HepG2 (cell line): Measurements from ENCODE around the gene RAN. TPM values are rescaled to one million over a fixed set of nuclear protein-coding genes. Genes with fewer than 3 reads are reported as not detected.

Experiments
- ATAC-seq: fragments of 200-7000 bp; cut with Tn5 transposase; 3 replicates; pipeline ENCODE4 v1.9.1; 2020; ENCODE audit warnings: mild to moderate bottlenecking, moderate library complexity
- BruUV-seq: library from RNA; stranded (reverse); fragments of 400-500 nt; replicated peaks from 2 replicates; lab custom pipeline; 2021; lab: Mats Ljungman, UMichigan
- CTCF ChIA-PET: fragments of 300-600 bp; formaldehyde crosslinking; extraction: SDS; loops from one replicate; lab custom pipeline; 2021; ENCODE audit warnings: low total read pairs, inconsistent platforms, low intra/inter-chr PET ratio; lab: Yijun Ruan, JAX
- POLR2A ChIA-PET: fragments of 350-600 bp; sonication (Branson Sonifier 250); formaldehyde crosslinking; loops from one replicate; lab custom pipeline; 2020; ENCODE audit warnings: antibody characterized with exemption, inconsistent platforms; lab: Yijun Ruan, JAX
- DNase-seq: peaks from one replicate; pipeline ENCODE4 v3.0.0-alpha.2; 2015; ENCODE audit warnings: low spot score
- FAIRE-seq: peaks from 3 replicates; lab custom pipeline; 2011; peaks lifted over from hg19 to GRCh38; lab: Jason Lieb, UNC
- H2AFZ ChIP-seq: one replicate; pipeline ENCODE4 v1.6.1; 2011; ENCODE audit warnings: low read length, inconsistent platforms
- H3K27ac ChIP-seq: fragments of 300-600 bp; 3 replicates; pipeline ENCODE4 v1.8.0; 2011; ENCODE audit warnings: mixed run types, mild to moderate bottlenecking, mixed read lengths, low read length, inconsistent platforms; ENCODE audit not compliant: insufficient read depth; ENCODE audit errors: extremely low read length
- H3K27me3 ChIP-seq, 2 experiments: fragments of 200-600 bp in 1 of 2; 2 replicates in 1 of 2; 3 replicates in 1 of 2; pipeline versions ENCODE4 v1.6.0 to v1.8.0; 2011; ENCODE audit warnings: low read length in 2 of 2, mild to moderate bottlenecking in 2 of 2, moderate library complexity in 2 of 2, inconsistent platforms in 1 of 2; ENCODE audit not compliant: insufficient read depth in 2 of 2, control insufficient read depth in 1 of 2
- H3K36me3 ChIP-seq, 2 experiments: fragments of 200-600 bp in 1 of 2; replicated peaks in 1 of 2; 2 replicates in 1 of 2; 3 replicates in 1 of 2; pipeline versions ENCODE4 v1.5.1 to v1.8.0; 2011; ENCODE audit warnings: low read length in 2 of 2, inconsistent platforms in 1 of 2; ENCODE audit not compliant: insufficient read depth in 2 of 2, control insufficient read depth in 1 of 2
- H3K4me1 ChIP-seq: 2 replicates; pipeline ENCODE4 v1.5.1; 2012; ENCODE audit warnings: low read length, inconsistent platforms; ENCODE audit not compliant: insufficient read depth
- H3K4me2 ChIP-seq: 2 replicates; pipeline ENCODE4 v1.6.0; 2011; ENCODE audit warnings: low read depth, low read length, inconsistent platforms
- H3K4me3 ChIP-seq, 3 experiments: fragments of 200-600 bp in 1 of 3; sonication (generic), shearing (Covaris generic) in 1 of 3; replicated peaks in 1 of 3; 2 replicates each; pipeline ENCODE4 v1.5.1; 2011 to 2016; ENCODE audit warnings: low read length in 3 of 3, inconsistent platforms in 2 of 3, low read depth in 2 of 3, mild to moderate bottlenecking in 2 of 3, control low read depth in 1 of 3, mixed read lengths in 1 of 3; ENCODE audit not compliant: insufficient read depth in 1 of 3
- H3K79me2 ChIP-seq: one replicate; pipeline ENCODE4 v1.6.1; 2011; ENCODE audit warnings: low read length, inconsistent platforms; ENCODE audit not compliant: insufficient read depth
- H3K9ac ChIP-seq: 2 replicates; pipeline ENCODE4 v1.6.0; 2011; ENCODE audit warnings: mild to moderate bottlenecking, low read depth, low read length, inconsistent platforms; ENCODE audit not compliant: insufficient read depth
- H3K9me3 ChIP-seq: 2 replicates; pipeline ENCODE4 v1.5.1; 2012; ENCODE audit warnings: mild to moderate bottlenecking, low read length
- H4K20me1 ChIP-seq: 2 replicates; pipeline ENCODE4 v1.6.0; 2011; ENCODE audit warnings: inconsistent platforms, mild to moderate bottlenecking, low read length, moderate library complexity; ENCODE audit not compliant: insufficient read depth
- AKNA ChIP-seq: sonication (generic); formaldehyde crosslinking; IDR thresholded peaks from 2 replicates; pipeline ENCODE4 v1.4.0; 2020; ENCODE audit warnings: missing genetic modification reagents, borderline replicate concordance
- BCL6 ChIP-seq: IDR thresholded peaks from 2 replicates; pipeline ENCODE4 v1.6.1; 2016; ENCODE audit warnings: missing genetic modification reagents, missing compliant biosample characterization
- BCLAF1 ChIP-seq: fragments of 450-650 bp; IDR thresholded peaks from 2 replicates; pipeline ENCODE4 v1.6.1; 2017; ENCODE audit warnings: mild to moderate bottlenecking
- CREB1 ChIP-seq, 2 experiments: fragments of 450-650 bp in 1 of 2; IDR thresholded peaks; 2 replicates each; pipeline ENCODE4 v1.6.1; 2016 to 2017; ENCODE audit warnings: control low read depth in 1 of 2, mild to moderate bottlenecking in 1 of 2, missing compliant biosample characterization in 1 of 2, missing genetic modification characterization in 1 of 2
- EZH2 ChIP-seq: conservative IDR thresholded peaks from 2 replicates; pipeline ENCODE4 v1.6.1; 2012; ENCODE audit warnings: mild to moderate bottlenecking, low read depth, low read length, moderate library complexity
- NR0B2 ChIP-seq: sonication (generic); formaldehyde crosslinking; IDR thresholded peaks from 2 replicates; pipeline ENCODE4 v1.4.0; 2020; ENCODE audit warnings: mild to moderate bottlenecking, missing genetic modification reagents
- POLR2A ChIP-seq, 2 experiments: IDR thresholded peaks; 2 replicates each; pipeline ENCODE4 v1.6.1; 2011; ENCODE audit warnings: low read depth in 2 of 2, low read length in 2 of 2, mild to moderate bottlenecking in 1 of 2, moderate library complexity in 1 of 2; ENCODE audit not compliant: insufficient read depth in 1 of 2
- POLR2AphosphoS2 ChIP-seq: IDR thresholded peaks from 2 replicates; pipeline ENCODE4 v1.6.1; 2011; ENCODE audit warnings: low read depth, low read length, improper control_type of control experiment
- POLR2AphosphoS5 ChIP-seq: IDR thresholded peaks from 2 replicates; pipeline ENCODE4 v1.6.1; 2012; ENCODE audit warnings: low read depth, low read length
- RBM22 ChIP-seq: fragments of 200-400 bp; formaldehyde crosslinking; optimal IDR thresholded peaks from 2 replicates; pipeline ENCODE3; 2017; ENCODE audit warnings: mild to moderate bottlenecking, low read length, moderate library complexity
- SNRNP70 ChIP-seq: fragments of 200-400 bp; formaldehyde crosslinking; IDR thresholded peaks from 2 replicates; pipeline ENCODE4 v1.6.1; 2017; ENCODE audit warnings: mild to moderate bottlenecking, low read depth, low read length, moderate library complexity
- SP4 ChIP-seq: sonication (generic); formaldehyde crosslinking; IDR thresholded peaks from 2 replicates; pipeline ENCODE4 v1.8.1; 2023; ENCODE audit warnings: mild to moderate bottlenecking, missing genetic modification reagents
- WGBS: methylation state at CpG from one replicate; pipeline ENCODE4 v1.1.6; 2017; ENCODE audit warnings: low lambda C conversion rate; 5-methylcytosine and 5-hydroxymethylcytosine counted together
- in situ Hi-C: cut with HindIII; loops from 2 replicates; pipeline ENCODE4 v1.10.0; 2017; ENCODE audit warnings: low pct_unique_long_range_greater_than_20kb; ENCODE audit not compliant: extremely low pct_ligation_motif_present
- intact Hi-C: fragments of 100-400 bp; cut with micrococcal nuclease; formaldehyde crosslinking; loops from one replicate; pipeline ENCODE4 v1.10.0; 2022; ENCODE audit not compliant: unreplicated experiment
- polyA plus RNA-seq, 8 experiments: library from polyadenylated mRNA; depleted of rRNA in 3 of 8; stranded (reverse) in 7 of 8; unstranded in 1 of 8; fragments of >200 nt; fragmentation: Illumina TruSeq in 4 of 8; extraction: Trizol in 4 of 8; gene quantifications; 2 replicates each; pipeline versions ENCODE4 v1.2.1 to v1.2.3, GENCODE V29; 2011 to 2016; ENCODE audit warnings: low read depth in 4 of 8, missing spikeins in 1 of 8, mixed read lengths in 1 of 8; ENCODE audit not compliant: insufficient read depth in 1 of 8
- total RNA-seq, 5 experiments: library from RNA; depleted of rRNA; stranded (reverse); fragments of >200 nt; fragmentation: Illumina TruSeq; extraction: Trizol; gene quantifications; 2 replicates each; pipeline ENCODE4 v1.2.3, GENCODE V29; 2016; ENCODE audit warnings: low read depth in 1 of 5
- TF ChIP-seq, protein P1 (sequence below): sonication (generic); formaldehyde crosslinking; IDR thresholded peaks from 2 replicates; pipeline ENCODE4 v1.8.0; 2022; ENCODE audit warnings: mild to moderate bottlenecking, missing genetic modification reagents, moderate library complexity
- TF ChIP-seq, protein P2 (sequence below): sonication (generic); formaldehyde crosslinking; IDR thresholded peaks from 2 replicates; pipeline ENCODE4 v1.4.0; 2020; ENCODE audit warnings: missing genetic modification reagents

RAN gene
- total and polyA plus RNA-seq, 2 of the 13 experiments (the other 11 are each of a cell fraction or from before 2014, with no cell fraction given), result 1,335 to 1,630 TPM

DNA sequence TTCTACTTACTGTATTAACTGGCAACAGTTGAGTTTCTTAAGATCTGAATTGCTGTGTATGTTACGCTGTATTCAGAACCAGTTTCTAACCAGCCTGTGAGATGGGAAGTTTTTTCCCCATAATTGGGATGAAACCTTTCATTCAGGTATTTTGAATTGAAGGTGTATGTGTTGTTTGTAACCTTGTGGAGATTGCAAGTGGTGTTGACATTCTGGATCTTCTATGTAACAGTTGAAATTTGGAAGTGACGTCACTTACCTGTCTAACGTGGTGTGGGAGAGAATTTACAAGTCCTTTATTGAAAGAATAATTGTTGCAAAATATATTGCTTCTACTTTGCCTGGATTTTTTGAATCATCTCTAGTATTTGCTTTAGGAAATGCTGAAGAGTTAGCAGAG, 5.5 kb downstream of the RAN start:
- H2AFZ ChIP-seq, result no peak overlapping the region
- peaks cover 28% of the 10 kb centered on the region for H4K20me1 ChIP-seq
- H3K27me3 ChIP-seq, result peaks cover 1 to 9% of the 10 kb centered on the region in 2 experiments; a peak in 2 of 5 replicates
- in situ Hi-C loops (no loop called here), intact Hi-C loops (no loop called here)
- DNase-seq (no peak), FAIRE-seq (no peak), ATAC-seq (no peak)
- H3K4me2 ChIP-seq, result no peak overlapping the region
- BruUV-seq, result no TSS peak
- H3K4me3 ChIP-seq, result no peak overlapping the region
- H3K36me3 ChIP-seq, result peaks cover 11 to 46% of the 10 kb centered on the region in 2 experiments
- H3K27ac ChIP-seq, result no peak overlapping the region
- peaks cover 75% of the 10 kb centered on the region for H3K4me1 ChIP-seq
- CTCF ChIA-PET, result no interaction called here
- WGBS, result 80% methylated on average over 3 of the region's 3 CpGs
- no peak overlapping the region for H3K9ac ChIP-seq
- no peaks in the 10 kb centered on the region for H3K9me3 ChIP-seq
- H3K79me2 ChIP-seq, result peaks cover 22% of the 10 kb centered on the region
- POLR2A ChIA-PET, result no interaction called here
- TF ChIP-seq AKNA (CRISPR knock-in tag) (no peak), EZH2 (no peak), SP4 (CRISPR knock-in tag) (no peak), SNRNP70 (no peak), BCLAF1 (no peak), BCL6 (CRISPR knock-in tag) (no peak), NR0B2 (CRISPR knock-in tag) (no peak), POLR2AphosphoS5 (peak; percentile 44; the same call in 1 of the 2 replicates), CREB1 (IDR thresholded peaks at IDR 0.05) (peak; percentile 72), CREB1 (CRISPR knock-in tag; IDR thresholded peaks at IDR 0.05) (no peak), RBM22 (peak; percentile 68), POLR2AphosphoS2 (peak; percentile 81; the same call in 1 of the 2 replicates), POLR2A (IDR thresholded peaks at IDR 0.05; ENCODE audit: insufficient read depth in 1 of 2, low read depth in 2 of 2, low read length in 2 of 2) (0 out of 4 replicates have a peak, but pooled peaks of 1 of the 2 experiments have one; percentile 23)
- TF ChIP-seq, protein P1, sequence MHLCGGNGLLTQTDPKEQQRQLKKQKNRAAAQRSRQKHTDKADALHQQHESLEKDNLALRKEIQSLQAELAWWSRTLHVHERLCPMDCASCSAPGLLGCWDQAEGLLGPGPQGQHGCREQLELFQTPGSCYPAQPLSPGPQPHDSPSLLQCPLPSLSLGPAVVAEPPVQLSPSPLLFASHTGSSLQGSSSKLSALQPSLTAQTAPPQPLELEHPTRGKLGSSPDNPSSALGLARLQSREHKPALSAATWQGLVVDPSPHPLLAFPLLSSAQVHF, result no peak
- TF ChIP-seq, protein P2, sequence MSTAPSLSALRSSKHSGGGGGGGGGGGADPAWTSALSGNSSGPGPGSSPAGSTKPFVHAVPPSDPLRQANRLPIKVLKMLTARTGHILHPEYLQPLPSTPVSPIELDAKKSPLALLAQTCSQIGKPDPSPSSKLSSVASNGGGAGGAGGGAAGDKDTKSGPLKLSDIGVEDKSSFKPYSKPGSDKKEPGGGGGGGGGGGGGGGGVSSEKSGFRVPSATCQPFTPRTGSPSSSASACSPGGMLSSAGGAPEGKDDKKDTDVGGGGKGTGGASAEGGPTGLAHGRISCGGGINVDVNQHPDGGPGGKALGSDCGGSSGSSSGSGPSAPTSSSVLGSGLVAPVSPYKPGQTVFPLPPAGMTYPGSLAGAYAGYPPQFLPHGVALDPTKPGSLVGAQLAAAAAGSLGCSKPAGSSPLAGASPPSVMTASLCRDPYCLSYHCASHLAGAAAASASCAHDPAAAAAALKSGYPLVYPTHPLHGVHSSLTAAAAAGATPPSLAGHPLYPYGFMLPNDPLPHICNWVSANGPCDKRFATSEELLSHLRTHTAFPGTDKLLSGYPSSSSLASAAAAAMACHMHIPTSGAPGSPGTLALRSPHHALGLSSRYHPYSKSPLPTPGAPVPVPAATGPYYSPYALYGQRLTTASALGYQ (CRISPR knock-in tag), result no peak
